ENCODE data around the gene PLIN4.

- TF ChIP-seq FOXK2 (IDR thresholded peaks at IDR 0.05) (no peak), SP1 (IDR thresholded peaks at IDR 0.05) (no peak), BHLHE40 (IDR thresholded peaks at IDR 0.05; ENCODE audit: borderline replicate concordance) (no peak), TARDBP (IDR thresholded peaks at IDR 0.05) (no peak), NFRKB (IDR thresholded peaks at IDR 0.05) (no peak), LEF1 (IDR thresholded peaks at IDR 0.05; ENCODE audit: borderline replicate concordance) (no peak), ELF4 (IDR thresholded peaks at IDR 0.05) (no peak), ZNF384 (IDR thresholded peaks at IDR 0.05) (no peak), ARNT (IDR thresholded peaks at IDR 0.05) (no peak)
Observed at GRCh38 chr19:4529924-4530522, 11.7 kb upstream of the PLIN4 start.

All from HEK293T (cell line).